Gastrocnemius medialis (tissue), 4 donors: Measurements from ENCODE around the gene PRRT1.

ENCODE experiments used
- CTCF ChIP-seq, 5 experiments: fragments of 450-650 bp in 3 of 5; fragments of 200-600 bp in 2 of 5; sonication (generic) in 2 of 5; IDR thresholded peaks in 4 of 5; conservative IDR thresholded peaks in 1 of 5; 1 replicate in 4 of 5; 2 replicates in 1 of 5; pipeline ENCODE4 v1.5.1; 2016 to 2019; ENCODE audit warnings: antibody characterized with exemption in 5 of 5, mild to moderate bottlenecking in 3 of 5, moderate library complexity in 3 of 5
- POLR2A ChIP-seq, 2 donors: fragments of 450-650 bp; IDR thresholded peaks; one replicate each; pipeline ENCODE4 v1.6.1; 2017; ENCODE audit warnings: antibody characterized with exemption in 2 of 2, mild to moderate bottlenecking in 2 of 2, moderate library complexity in 2 of 2

- TF ChIP-seq CTCF (IDR thresholded peaks at IDR 0.05 in 4 of 5, conservative IDR thresholded peaks at IDR 0.05 in 1 of 5) = no peak
- TF ChIP-seq POLR2A (IDR thresholded peaks at IDR 0.05) = no peak
Measured at GRCh38 chr6:32181148-32181702, 29.5 kb upstream of the PRRT1 start.
